HG03469 (cell line): Measurements from ENCODE around the gene PDE4D.
"Not testable (repeated sequence)": the region's sequence is repeated elsewhere in the genome, so short reads cannot be mapped to it uniquely, and the experiment has no call there.

ENCODE experiments used
- ATAC-seq: cut with Tn5 transposase; IDR thresholded peaks from one replicate; pipeline ENCODE4 v1.9.1; 2021; ENCODE audit warnings: mild to moderate bottlenecking, moderate library complexity, moderate number of reproducible peaks; ENCODE audit not compliant: unreplicated experiment

Gene PDE4D

DNA sequence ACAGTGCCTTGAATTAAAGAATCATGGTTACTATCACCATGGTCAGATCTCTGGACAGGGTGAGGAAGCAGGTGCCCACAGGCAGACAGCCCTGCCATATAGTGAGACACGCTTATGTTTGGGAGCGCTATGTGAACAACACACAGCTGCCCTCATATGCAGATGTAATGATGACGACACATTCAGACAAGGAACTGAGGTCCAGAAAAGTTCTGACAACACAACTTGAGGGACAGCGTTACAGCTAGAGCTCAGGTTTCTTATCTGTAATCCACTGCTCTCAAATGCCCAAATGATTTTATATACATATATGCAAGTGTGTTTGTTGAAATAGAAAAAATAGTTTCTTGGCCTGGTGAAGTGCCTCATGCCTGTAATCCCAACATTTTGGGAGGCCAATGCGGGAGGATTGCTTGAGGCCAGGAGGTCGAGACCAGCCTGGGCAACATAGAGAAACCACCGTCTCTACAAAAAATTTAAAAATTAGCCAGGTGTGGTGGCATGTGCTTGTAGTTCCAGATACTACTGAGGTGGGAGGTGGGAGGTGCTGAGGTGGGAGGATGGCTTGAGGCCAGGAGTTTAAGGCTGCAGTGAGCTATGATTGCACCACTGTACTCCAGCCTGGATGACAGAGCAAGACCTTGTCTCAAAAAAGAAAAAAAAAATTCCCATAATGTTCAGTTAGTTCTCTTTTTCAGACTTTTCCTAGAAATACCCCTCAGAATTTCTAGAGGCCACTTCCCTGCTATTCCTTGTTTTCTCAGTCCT is 887.4 kb downstream of the PDE4D start:
- no peak for ATAC-seq

DNA sequence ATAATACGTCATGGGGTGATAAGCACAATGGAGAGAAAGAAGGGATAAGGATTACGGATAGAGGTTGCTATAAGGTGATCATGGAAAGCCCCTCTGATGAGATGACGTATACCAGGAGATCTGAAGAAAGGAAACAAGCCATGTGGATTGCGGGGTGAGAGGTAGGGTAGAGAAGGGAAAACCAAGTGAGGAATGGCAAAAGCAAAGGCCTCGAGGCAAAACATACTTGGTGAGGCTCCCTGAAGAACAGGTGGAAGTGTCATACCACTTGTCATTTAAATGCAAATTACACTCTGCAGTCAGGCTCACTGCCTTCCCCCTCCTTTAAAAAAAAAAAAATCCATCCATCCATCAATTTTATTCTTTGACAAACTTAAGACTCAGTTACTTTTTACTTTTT is 889.9 kb downstream of the PDE4D start:
- no peak for ATAC-seq

GRCh38 chr5:59003124-59003523 is 890.4 kb downstream of the PDE4D start:
- no peak for ATAC-seq

DNA sequence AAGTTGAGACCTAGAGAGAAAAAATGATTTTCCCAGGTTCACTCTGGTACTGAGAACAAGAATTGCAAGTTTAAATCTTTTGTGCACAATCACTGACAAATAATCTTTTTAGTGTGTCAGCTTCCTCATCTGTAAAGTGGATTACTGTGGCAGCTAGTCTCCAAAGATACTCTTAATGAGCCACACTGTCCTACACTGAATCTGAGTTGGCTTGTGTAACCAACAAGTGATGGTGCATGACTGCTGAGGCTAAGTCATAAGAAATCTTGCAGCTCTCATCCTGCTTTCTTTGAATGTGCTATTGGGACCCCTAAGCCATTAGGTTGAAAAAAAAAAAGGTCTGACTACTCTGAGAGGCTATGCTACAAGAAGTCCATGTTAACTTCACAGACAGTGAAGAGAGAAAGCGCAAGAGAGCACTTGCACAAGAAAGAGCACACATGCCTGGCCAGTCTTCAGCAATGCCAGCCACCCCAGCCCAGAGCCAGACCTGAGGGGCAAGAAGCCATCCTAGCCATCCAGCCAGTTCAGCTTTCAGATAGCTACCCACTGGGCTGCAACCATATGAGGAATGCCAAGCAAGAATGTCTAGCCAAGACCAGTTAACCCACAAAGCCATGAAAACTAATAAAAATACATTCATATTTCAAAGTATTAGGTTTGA is 891.2 kb downstream of the PDE4D start:
- no peak for ATAC-seq

DNA sequence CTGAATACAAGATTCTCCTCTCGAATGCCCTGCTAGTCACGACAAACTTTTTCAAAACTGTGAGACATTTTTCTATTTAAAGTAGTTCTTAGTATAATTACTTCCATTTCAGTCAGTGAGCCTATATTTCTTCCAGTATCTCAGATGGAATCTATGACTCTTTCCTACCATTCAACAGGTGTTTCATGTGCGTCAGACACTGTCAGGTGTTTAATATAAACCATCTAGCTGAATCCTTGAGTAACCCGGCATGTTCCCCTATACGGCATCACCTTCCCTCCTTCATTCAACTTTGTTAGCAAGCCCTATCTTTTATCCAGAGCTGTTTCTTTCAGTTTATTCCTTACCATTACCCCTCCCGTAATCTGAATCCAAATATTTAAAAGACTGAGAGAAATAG is 891.8 kb downstream of the PDE4D start:
- no peak for ATAC-seq

DNA sequence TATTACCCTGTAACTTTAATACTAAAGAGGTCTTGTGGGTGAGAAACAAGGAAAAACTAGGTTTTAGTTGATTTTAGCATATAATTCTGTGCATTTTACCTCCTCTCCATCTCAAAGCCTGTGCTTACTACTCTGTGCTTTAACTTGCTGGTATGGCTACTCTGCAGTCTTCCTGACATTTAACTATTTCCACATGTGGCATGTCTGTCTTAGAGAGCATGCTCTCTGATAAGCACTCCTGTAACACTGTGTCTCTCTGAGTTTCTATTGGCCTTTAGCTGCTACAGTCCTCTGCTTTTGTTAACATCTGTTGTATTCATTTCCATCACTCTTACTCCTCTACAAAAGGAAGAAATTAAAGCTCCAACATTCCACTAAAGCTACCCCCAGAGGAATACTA is 892.4 kb downstream of the PDE4D start:
- no peak for ATAC-seq

DNA sequence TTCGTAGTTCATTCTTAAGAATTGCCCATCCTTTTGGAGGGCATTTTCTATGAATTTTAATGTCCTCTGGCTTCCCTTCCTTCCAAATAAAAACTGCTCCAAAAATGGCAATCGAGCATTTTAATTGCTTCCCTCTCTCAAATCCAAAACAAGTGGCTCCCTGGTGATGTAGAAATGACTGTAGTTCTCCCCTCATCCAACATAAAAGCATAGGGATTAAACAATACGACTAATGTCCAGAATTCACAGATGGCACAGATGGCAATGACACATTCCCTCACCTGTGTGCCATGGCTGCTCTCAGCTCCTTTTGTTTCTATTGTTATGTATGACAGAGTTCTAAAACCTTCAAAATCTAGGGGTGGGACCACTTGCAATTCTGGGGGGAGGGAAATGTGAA is 893.3 kb downstream of the PDE4D start:
- ATAC-seq: no peak

DNA sequence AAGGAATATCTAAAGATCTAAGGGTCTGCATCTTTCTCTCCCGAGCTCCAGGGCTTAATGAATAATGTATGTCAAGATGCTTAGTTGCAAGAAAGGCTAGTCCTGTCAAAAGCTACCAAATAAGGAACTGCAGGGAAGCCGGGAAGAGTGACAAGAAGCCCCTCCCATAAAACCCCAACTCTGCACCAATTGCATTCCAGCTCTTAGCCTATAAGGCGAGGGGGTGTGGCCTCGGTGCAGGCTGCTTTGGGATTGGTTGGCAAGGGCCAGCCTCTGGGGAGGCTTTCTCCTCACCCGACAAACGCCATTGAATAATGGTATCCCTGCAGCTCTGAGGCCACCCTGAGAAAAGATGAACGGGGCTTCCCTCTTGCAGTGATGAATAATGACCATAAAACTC is 893.7 kb downstream of the PDE4D start:
- ATAC-seq: no peak

DNA sequence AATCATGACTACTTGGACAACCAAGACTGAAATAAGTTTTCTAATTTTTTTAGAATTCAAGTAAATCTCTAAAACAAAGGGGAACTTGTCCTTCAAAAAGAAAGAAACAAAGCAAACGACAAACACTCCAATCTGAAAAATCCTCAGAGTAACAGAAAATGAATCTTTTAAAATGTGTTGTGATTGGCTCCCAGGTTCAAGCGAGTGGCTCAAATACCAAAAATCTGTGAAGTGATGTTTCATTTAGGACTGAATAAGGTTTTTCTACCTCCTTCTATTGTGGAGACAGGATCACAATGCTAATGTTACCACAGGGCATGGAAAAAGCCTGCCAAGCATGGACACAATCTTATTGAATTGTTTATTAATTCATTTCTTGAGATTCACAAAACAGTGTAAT is 895.0 kb downstream of the PDE4D start:
- ATAC-seq: no peak

- not testable (repeated sequence) for ATAC-seq
These were observed 897.7 kb downstream of the PDE4D start for GRCh38 chr5:58995779-58996178.

GRCh38 chr5:58993461-58993860 is 900.1 kb downstream of the PDE4D start:
- ATAC-seq: no peak

DNA sequence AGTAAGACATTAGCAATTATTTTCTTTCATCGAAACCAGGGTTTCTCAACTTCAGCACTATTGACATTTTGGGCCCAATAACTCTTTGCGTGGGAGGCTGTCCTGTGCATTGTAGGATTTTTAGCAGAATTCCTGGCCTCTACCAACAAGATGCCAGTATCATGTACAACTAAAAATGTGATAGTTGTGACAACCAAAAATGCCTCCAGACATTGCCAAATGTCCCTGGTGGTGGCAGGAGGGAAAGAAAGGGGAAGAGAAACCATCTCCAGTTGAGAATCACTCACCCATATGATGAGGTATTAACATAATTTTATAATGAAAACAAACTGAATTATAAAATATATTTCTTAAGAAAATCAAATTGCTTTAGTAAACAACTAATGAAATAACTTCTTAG is 904.6 kb downstream of the PDE4D start:
- no peak for ATAC-seq

DNA sequence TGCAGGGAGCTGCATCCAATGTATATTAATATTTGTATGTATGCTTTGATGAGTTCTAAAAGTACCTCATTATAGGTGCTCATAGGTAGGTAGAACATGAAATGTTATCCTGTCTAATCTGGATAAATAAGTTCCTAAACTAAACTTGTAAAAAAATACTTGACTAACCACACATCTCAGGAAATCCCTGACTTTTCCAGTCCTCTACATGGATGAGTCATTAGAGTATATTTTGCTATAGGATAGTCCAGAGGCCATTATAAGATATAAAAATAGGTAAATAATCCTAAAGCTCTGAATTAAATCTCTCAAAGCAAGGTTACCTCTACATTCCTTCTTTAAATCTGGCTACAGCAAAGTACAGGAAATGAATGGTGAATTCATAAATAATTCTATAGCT is 906.3 kb downstream of the PDE4D start:
- ATAC-seq: no peak

DNA sequence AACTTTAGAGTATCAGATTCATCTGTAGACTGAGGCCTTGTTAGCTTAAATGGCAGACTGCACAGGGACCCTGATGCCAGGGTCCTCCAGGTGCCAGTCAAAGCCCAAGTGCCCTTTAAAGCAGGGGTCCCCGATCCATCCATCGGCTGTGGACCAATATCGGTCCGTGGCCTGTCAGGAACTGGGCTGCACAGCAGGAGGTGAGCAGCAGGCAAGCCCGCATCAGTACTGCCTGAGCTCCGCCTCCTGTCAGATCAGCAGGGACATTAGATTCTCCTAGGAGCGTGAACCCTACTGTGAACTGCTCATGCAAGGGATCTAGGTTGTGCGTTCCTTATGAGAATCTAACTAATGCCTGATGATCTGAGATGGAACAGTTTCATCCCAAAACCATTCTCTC is 907.2 kb downstream of the PDE4D start:
- no peak for ATAC-seq

- ATAC-seq: no peak
These were observed 907.8 kb downstream of the PDE4D start for GRCh38 chr5:58985759-58986158.

DNA sequence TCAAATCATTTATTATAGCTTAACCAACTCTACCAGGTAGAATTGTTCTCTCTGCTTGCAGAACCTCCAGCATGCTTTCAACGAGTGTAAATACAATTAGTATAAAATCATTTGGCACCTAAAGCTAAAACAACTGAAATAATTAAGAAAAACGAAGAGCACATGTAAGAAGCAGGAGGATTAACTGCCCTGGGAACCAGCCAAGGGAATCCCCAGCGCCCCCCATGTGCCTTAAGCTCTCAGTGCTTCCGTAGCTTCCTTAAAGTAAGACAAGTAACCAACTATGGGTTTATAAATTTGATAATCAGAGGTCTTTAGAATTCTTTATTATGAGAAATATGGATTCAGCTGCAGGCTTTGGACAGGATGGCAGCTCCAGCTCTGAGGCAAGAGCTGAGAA is 908.2 kb downstream of the PDE4D start:
- no peak for ATAC-seq

GRCh38 chr5:58983526-58984452 is 909.7 kb downstream of the PDE4D start:
- ATAC-seq: no peak

- no peak for ATAC-seq
These were observed 912.6 kb downstream of the PDE4D start for GRCh38 chr5:58980890-58981289.

- no peak for ATAC-seq
These were observed 914.4 kb downstream of the PDE4D start for GRCh38 chr5:58979090-58979489.

- ATAC-seq: no peak
These were observed 918.9 kb downstream of the PDE4D start for GRCh38 chr5:58974601-58975000.

DNA sequence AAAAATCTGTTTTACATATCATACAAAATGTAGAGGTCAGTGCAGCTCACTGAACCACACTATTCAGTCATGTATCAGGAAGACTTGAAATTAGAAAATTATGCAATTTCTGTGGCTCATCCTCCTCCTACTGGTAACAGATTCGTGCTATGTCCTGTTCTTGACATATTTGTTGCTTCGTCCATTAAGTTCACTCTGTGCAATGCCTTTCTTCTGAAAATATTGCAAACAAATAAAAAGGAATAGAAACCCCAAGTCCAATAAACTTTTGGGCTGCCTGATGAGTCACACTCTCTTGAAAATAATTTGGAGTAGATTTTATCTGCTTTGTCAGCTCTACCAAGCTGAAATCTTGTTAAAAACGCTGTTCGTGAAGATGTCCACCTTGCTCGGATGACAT is 919.4 kb downstream of the PDE4D start:
- ATAC-seq: no peak

- ATAC-seq: no peak
These were observed 921.2 kb downstream of the PDE4D start for GRCh38 chr5:58972301-58972700.
